Activated T-cell treated with anti-CD3 and anti-CD28 coated beads, Interleukin-2, amount 50 U/mL, for 72 hours (primary cell): ENCODE measurements around the gene ATP10A. TPM values are rescaled to one million over a fixed set of nuclear protein-coding genes. Genes with fewer than 3 reads are reported as not detected.
A peak's percentile ranks its signal among the peaks of the same experiment; 100 is the strongest.

ENCODE experiments used
- ATAC-seq, 2 donors: fragments of 150-1000 bp; cut with Tn5 transposase; replicated peaks in 1 of 2; 2 replicates each; pipeline ENCODE4 v1.10.0; 2021; ENCODE audit warnings: moderate library complexity in 2 of 2, mild to moderate bottlenecking in 1 of 2
- DNase-seq, 2 donors: peaks; one replicate each; pipeline ENCODE4 v3.0.0; 2021 to 2022; ENCODE audit warnings: mixed read lengths in 1 of 2
- H3K27ac Mint-ChIP-seq: one replicate; pipeline ENCODE4 v1.8.0; 2022; ENCODE audit warnings: mild to moderate bottlenecking, moderate library complexity, mixed read lengths
- H3K27me3 Mint-ChIP-seq: one replicate; pipeline ENCODE4 v1.8.0; 2022; ENCODE audit warnings: low read depth, mixed read lengths
- H3K36me3 Mint-ChIP-seq, 2 donors: one replicate each; pipeline ENCODE4 v1.8.0; 2022; ENCODE audit warnings: mixed read lengths in 2 of 2, mild to moderate bottlenecking in 1 of 2; ENCODE audit not compliant: insufficient read depth in 2 of 2
- H3K4me1 Mint-ChIP-seq: one replicate; pipeline ENCODE4 v1.8.0; 2022; ENCODE audit warnings: low read depth, mixed read lengths
- H3K4me3 Mint-ChIP-seq, 2 donors: one replicate each; pipeline ENCODE4 v1.8.0; 2022; ENCODE audit warnings: mild to moderate bottlenecking in 2 of 2, mixed read lengths in 2 of 2, moderate library complexity in 2 of 2
- H3K9me3 Mint-ChIP-seq, 2 donors: one replicate each; pipeline ENCODE4 v1.8.0; 2022; ENCODE audit warnings: mixed read lengths in 2 of 2
- total RNA-seq, 2 donors: library from RNA; stranded (reverse); gene quantifications; one replicate each; pipeline ENCODE4 v1.2.3, GENCODE V29; 2022

Gene ATP10A
- total RNA-seq, 2 donors from 2014 or later = 21.9 to 25.6 TPM

GRCh38 chr15:25824618-25825017 is 38.5 kb downstream of the ATP10A start:
- DNase-seq (no peak), ATAC-seq (no peak)
- Mint-ChIP-seq H3K27me3 (no peaks in the 10 kb centered on the region), H3K4me3 (no peak overlapping the region), H3K4me1 (peaks cover 52% of the 10 kb centered on the region), H3K36me3 (peaks cover 14 to 35% of the 10 kb centered on the region in 2 donors), H3K27ac (no peak overlapping the region), H3K9me3 (peaks cover 6 to 11% of the 10 kb centered on the region in 2 donors)

GRCh38 chr15:25812845-25813244 is 50.3 kb downstream of the ATP10A start:
- Mint-ChIP-seq H3K4me3 (peak overlapping the region; percentile 46 to 80), H3K4me1 (peaks cover 58% of the 10 kb centered on the region), H3K27ac (no peak overlapping the region), H3K36me3 (no peaks in the 10 kb centered on the region), H3K9me3 (no peaks in the 10 kb centered on the region), H3K27me3 (no peaks in the 10 kb centered on the region)
- ATAC-seq (no peak), DNase-seq (no peak)

GRCh38 chr15:25812073-25812472 is 51.1 kb downstream of the ATP10A start:
- DNase-seq (no peak), ATAC-seq (peak; percentile 32 to 54)
- Mint-ChIP-seq H3K9me3 (no peaks in the 10 kb centered on the region), H3K4me3 (peak overlapping the region; percentile 73 to 80), H3K4me1 (peaks cover 58% of the 10 kb centered on the region), H3K27me3 (no peaks in the 10 kb centered on the region), H3K36me3 (no peaks in the 10 kb centered on the region), H3K27ac (peak overlapping the region; percentile 58)

- H3K4me1 Mint-ChIP-seq = peaks cover 63% of the 10 kb centered on the region
- DNase-seq (no peak), ATAC-seq (peak; percentile 17 to 32)
- H3K27ac Mint-ChIP-seq = peak overlapping the region; percentile 72
- peak overlapping the region; percentile 73 to 80 for H3K4me3 Mint-ChIP-seq
- H3K9me3 Mint-ChIP-seq = no peaks in the 10 kb centered on the region
- no peaks in the 10 kb centered on the region for H3K36me3 Mint-ChIP-seq
- no peaks in the 10 kb centered on the region for H3K27me3 Mint-ChIP-seq
Observed at GRCh38 chr15:25811481-25811906, 51.6 kb downstream of the ATP10A start.

GRCh38 chr15:25810631-25811091 is 52.5 kb downstream of the ATP10A start:
- Mint-ChIP-seq H3K4me3 (peak overlapping the region; percentile 73 to 80), H3K4me1 (peaks cover 69% of the 10 kb centered on the region), H3K9me3 (no peaks in the 10 kb centered on the region), H3K36me3 (no peaks in the 10 kb centered on the region), H3K27ac (peak overlapping the region; percentile 72), H3K27me3 (no peaks in the 10 kb centered on the region)
- DNase-seq (peak in 1 of 2 donors; percentile 28), ATAC-seq (peak; percentile 53 to 69)

GRCh38 chr15:25810154-25810553 is 53.0 kb downstream of the ATP10A start:
- Mint-ChIP-seq H3K27me3 (no peaks in the 10 kb centered on the region), H3K27ac (peak overlapping the region; percentile 21), H3K4me1 (peaks cover 64% of the 10 kb centered on the region), H3K4me3 (no peak overlapping the region), H3K9me3 (no peaks in the 10 kb centered on the region), H3K36me3 (no peaks in the 10 kb centered on the region)
- DNase-seq = no peak
- ATAC-seq = no peak

GRCh38 chr15:25807063-25807462 is 56.1 kb downstream of the ATP10A start:
- Mint-ChIP-seq H3K27me3 (no peaks in the 10 kb centered on the region), H3K4me3 (no peak overlapping the region), H3K9me3 (no peaks in the 10 kb centered on the region), H3K27ac (no peak overlapping the region), H3K36me3 (no peaks in the 10 kb centered on the region), H3K4me1 (peaks cover 33% of the 10 kb centered on the region)
- DNase-seq (no peak), ATAC-seq (no peak)

- no peak for DNase-seq
- H3K36me3 Mint-ChIP-seq = no peaks in the 10 kb centered on the region
- H3K4me3 Mint-ChIP-seq = no peak overlapping the region
- no peaks in the 10 kb centered on the region for H3K9me3 Mint-ChIP-seq
- H3K4me1 Mint-ChIP-seq = peaks cover 30% of the 10 kb centered on the region
- no peaks in the 10 kb centered on the region for H3K27me3 Mint-ChIP-seq
- ATAC-seq = no peak
- H3K27ac Mint-ChIP-seq = no peak overlapping the region
Observed at GRCh38 chr15:25805031-25805430, 58.1 kb downstream of the ATP10A start.

- H3K4me1 Mint-ChIP-seq = peaks cover 36% of the 10 kb centered on the region
- no peaks in the 10 kb centered on the region for H3K27me3 Mint-ChIP-seq
- no peaks in the 10 kb centered on the region for H3K36me3 Mint-ChIP-seq
- H3K27ac Mint-ChIP-seq = no peak overlapping the region
- no peak overlapping the region for H3K4me3 Mint-ChIP-seq
- no peaks in the 10 kb centered on the region for H3K9me3 Mint-ChIP-seq
- no peak for ATAC-seq
- DNase-seq = no peak
Observed at GRCh38 chr15:25804451-25804850, 58.7 kb downstream of the ATP10A start.

GRCh38 chr15:25803541-25803940 is 59.6 kb downstream of the ATP10A start:
- Mint-ChIP-seq H3K4me1 (peaks cover 45% of the 10 kb centered on the region), H3K27ac (no peak overlapping the region), H3K9me3 (no peaks in the 10 kb centered on the region), H3K36me3 (peaks cover 0 to 2% of the 10 kb centered on the region in 2 donors), H3K4me3 (no peak overlapping the region), H3K27me3 (no peaks in the 10 kb centered on the region)
- DNase-seq = no peak
- no peak for ATAC-seq

GRCh38 chr15:25803036-25803435 is 60.1 kb downstream of the ATP10A start:
- no peaks in the 10 kb centered on the region for H3K27me3 Mint-ChIP-seq

GRCh38 chr15:25802285-25802830 is 60.8 kb downstream of the ATP10A start:
- Mint-ChIP-seq H3K27ac (no peak overlapping the region), H3K9me3 (no peaks in the 10 kb centered on the region), H3K4me3 (no peak overlapping the region), H3K4me1 (peaks cover 53% of the 10 kb centered on the region), H3K27me3 (no peaks in the 10 kb centered on the region), H3K36me3 (peaks cover 0 to 2% of the 10 kb centered on the region in 2 donors)
- no peak for DNase-seq
- no peak for ATAC-seq

More at GRCh38 chr15:25803036-25803435, 60.1 kb downstream of the ATP10A start:
- no peak overlapping the region for H3K27ac Mint-ChIP-seq
- ATAC-seq (no peak), DNase-seq (no peak)
- peaks cover 46% of the 10 kb centered on the region for H3K4me1 Mint-ChIP-seq
- H3K4me3 Mint-ChIP-seq = no peak overlapping the region
- H3K36me3 Mint-ChIP-seq = peaks cover 0 to 2% of the 10 kb centered on the region in 2 donors
- H3K9me3 Mint-ChIP-seq = no peaks in the 10 kb centered on the region

- ATAC-seq (no peak), DNase-seq (no peak)
- Mint-ChIP-seq H3K36me3 (peaks cover 0 to 3% of the 10 kb centered on the region in 2 donors), H3K27ac (no peak overlapping the region), H3K9me3 (no peaks in the 10 kb centered on the region), H3K4me3 (no peak overlapping the region), H3K27me3 (no peaks in the 10 kb centered on the region), H3K4me1 (peaks cover 57% of the 10 kb centered on the region)
Observed at GRCh38 chr15:25801586-25802284, 61.4 kb downstream of the ATP10A start.
